Vagina (tissue), 2 donors: ENCODE data around the gene ZNRF2.

Experiments
- CTCF ChIP-seq, 3 experiments: fragments of 450-650 bp in 2 of 3; fragments of 200-600 bp in 1 of 3; sonication (generic) in 1 of 3; IDR thresholded peaks; one replicate each; pipeline ENCODE4 v1.5.1; 2017 to 2019; ENCODE audit warnings: antibody characterized with exemption in 3 of 3, mild to moderate bottlenecking in 2 of 3, moderate library complexity in 2 of 3
- POLR2A ChIP-seq, 2 donors: fragments of 450-650 bp; IDR thresholded peaks; one replicate each; pipeline ENCODE4 v1.6.1; 2017; ENCODE audit warnings: antibody characterized with exemption in 2 of 2, mild to moderate bottlenecking in 2 of 2, moderate library complexity in 2 of 2
- POLR2AphosphoS5 ChIP-seq, 2 donors: sonication (generic); formaldehyde crosslinking; IDR thresholded peaks; one replicate each; pipeline ENCODE4 v1.9.0; 2017; ENCODE audit warnings: antibody characterized with exemption in 2 of 2, mild to moderate bottlenecking in 2 of 2, low read depth in 1 of 2; ENCODE audit not compliant: insufficient read depth in 1 of 2

- TF ChIP-seq CTCF (IDR thresholded peaks at IDR 0.05) (no peak), POLR2A (IDR thresholded peaks at IDR 0.05) (no peak), POLR2AphosphoS5 (IDR thresholded peaks at IDR 0.05; ENCODE audit: insufficient read depth in 1 of 2, low read depth in 1 of 2) (no peak)
Measured at GRCh38 chr7:30390736-30391636, 106.6 kb downstream of the ZNRF2 start.
